NCI-H748 treated with DMSO at 0.1 percent for 48 hours (cell line): ENCODE measurements around the gene HDAC11.
"Not testable (repeated sequence)": the region's sequence is repeated elsewhere in the genome, so short reads cannot be mapped to it uniquely, and the experiment has no call there.

Experiments used
- DNase-seq: peaks from one replicate; lab custom pipeline; 2025; lab: John Stamatoyannopoulos, UW

The HDAC11 gene

GRCh38 chr3:13507570-13508339 lies 27.6 kb downstream of the HDAC11 start:
- no peak for DNase-seq

- DNase-seq, result no peak
These were observed 28.4 kb downstream of the HDAC11 start for GRCh38 chr3:13508496-13508895.

GRCh38 chr3:13509059-13509815 lies 29.1 kb downstream of the HDAC11 start:
- DNase-seq, result no peak

GRCh38 chr3:13509816-13510192 lies 29.7 kb downstream of the HDAC11 start:
- no peak for DNase-seq

GRCh38 chr3:13512451-13512850 lies 32.3 kb downstream of the HDAC11 start:
- no peak for DNase-seq

GRCh38 chr3:13513051-13513912 lies 33.2 kb downstream of the HDAC11 start:
- DNase-seq, result no peak

- DNase-seq, result no peak
These were observed 33.9 kb downstream of the HDAC11 start for GRCh38 chr3:13513913-13514517.

GRCh38 chr3:13514639-13515435 lies 34.7 kb downstream of the HDAC11 start:
- DNase-seq, result no peak

- DNase-seq, result no peak
These were observed 36.0 kb downstream of the HDAC11 start for GRCh38 chr3:13515786-13516759.

- no peak for DNase-seq
These were observed 36.6 kb downstream of the HDAC11 start for GRCh38 chr3:13516760-13517135.

- DNase-seq, result no peak
These were observed 37.3 kb downstream of the HDAC11 start for GRCh38 chr3:13517253-13517977.

GRCh38 chr3:13518516-13518953 lies 38.4 kb downstream of the HDAC11 start:
- DNase-seq, result no peak

- DNase-seq, result no peak
These were observed 39.1 kb downstream of the HDAC11 start for GRCh38 chr3:13519006-13519791.

GRCh38 chr3:13520326-13520880 lies 40.3 kb downstream of the HDAC11 start:
- no peak for DNase-seq

- DNase-seq, result no peak
These were observed 41.2 kb downstream of the HDAC11 start for GRCh38 chr3:13521309-13521708.

- not testable (repeated sequence) for DNase-seq
These were observed 41.6 kb downstream of the HDAC11 start for GRCh38 chr3:13521749-13522148.

GRCh38 chr3:13522236-13522635 lies 42.1 kb downstream of the HDAC11 start:
- DNase-seq, result no peak

- no peak for DNase-seq
These were observed 45.0 kb downstream of the HDAC11 start for GRCh38 chr3:13524979-13525669.
